CD4-positive, CD25-positive, alpha-beta regulatory T cell (primary cell): ENCODE measurements around the gene FHIT. TPM values are rescaled to one million over a fixed set of nuclear protein-coding genes. Genes with fewer than 3 reads are reported as not detected.

ENCODE experiments used
- ATAC-seq, 2 donors: fragments of 150-1000 bp; cut with Tn5 transposase; one replicate each; pipeline ENCODE4 v1.10.0; 2021; ENCODE audit warnings: low read depth in 2 of 2, moderate number of reproducible peaks in 2 of 2, moderate library complexity in 1 of 2
- DNase-seq, 3 donors: peaks; one replicate each; pipeline versions ENCODE4 v3.0.0 to v3.0.0-alpha.2; 2012 to 2022; ENCODE audit warnings: mixed read lengths in 1 of 3
- H3K27ac ChIP-seq: one replicate; pipeline ENCODE4 v1.7.0; 2013; ENCODE audit warnings: mild to moderate bottlenecking, low read length; ENCODE audit not compliant: insufficient read depth, poor library complexity, severe bottlenecking
- H3K27me3 ChIP-seq: one replicate; pipeline ENCODE4 v1.7.0; 2013; ENCODE audit warnings: low read length; ENCODE audit not compliant: control insufficient read depth, insufficient read depth
- H3K36me3 ChIP-seq: one replicate; pipeline ENCODE4 v1.7.0; 2013; ENCODE audit warnings: mild to moderate bottlenecking, low read length, moderate library complexity; ENCODE audit not compliant: control insufficient read depth, insufficient read depth
- H3K4me1 ChIP-seq: 2 replicates; pipeline ENCODE4 v1.7.0; 2013; ENCODE audit warnings: mild to moderate bottlenecking, low read length; ENCODE audit not compliant: insufficient read depth, control insufficient read depth, poor library complexity, severe bottlenecking
- H3K4me3 ChIP-seq: one replicate; pipeline ENCODE4 v1.7.0; 2013; ENCODE audit warnings: low read depth, mild to moderate bottlenecking, low read length, moderate library complexity
- H3K9me3 ChIP-seq, 2 experiments: 1 replicate in 1 of 2; 2 replicates in 1 of 2; pipeline ENCODE4 v1.7.0; 2013; ENCODE audit warnings: low read length in 2 of 2, mild to moderate bottlenecking in 1 of 2, moderate library complexity in 1 of 2; ENCODE audit not compliant: control insufficient read depth in 2 of 2
- H3K27ac Mint-ChIP-seq, 3 donors: one replicate each; pipeline ENCODE4 v1.8.0; 2020 to 2022; ENCODE audit warnings: mild to moderate bottlenecking in 3 of 3, mixed read lengths in 3 of 3, moderate library complexity in 2 of 3
- H3K27me3 Mint-ChIP-seq: one replicate; pipeline ENCODE4 v1.8.0; 2022; ENCODE audit warnings: mild to moderate bottlenecking, mixed read lengths
- H3K36me3 Mint-ChIP-seq: one replicate; pipeline ENCODE4 v1.8.0; 2020; ENCODE audit warnings: mixed read lengths
- H3K4me1 Mint-ChIP-seq, 4 donors: one replicate each; pipeline ENCODE4 v1.8.0; 2020 to 2022; ENCODE audit warnings: mixed read lengths in 4 of 4, mild to moderate bottlenecking in 1 of 4
- H3K4me3 Mint-ChIP-seq, 4 donors: one replicate each; pipeline ENCODE4 v1.8.0; 2020 to 2022; ENCODE audit warnings: mild to moderate bottlenecking in 4 of 4, mixed read lengths in 4 of 4, moderate library complexity in 3 of 4
- H3K9me3 Mint-ChIP-seq, 7 donors: one replicate each; pipeline ENCODE4 v1.8.0; 2020 to 2022; ENCODE audit warnings: mixed read lengths in 7 of 7, mild to moderate bottlenecking in 3 of 7, moderate library complexity in 2 of 7
- polyA plus RNA-seq, 4 donors: library from polyadenylated mRNA; unstranded; fragments of 300-500 nt; fragmentation: Illumina TruSeq; gene quantifications; one replicate each; pipeline ENCODE4 v1.2.3, GENCODE V29; 2021
- total RNA-seq: library from RNA; stranded (reverse); gene quantifications from one replicate; pipeline ENCODE4 v1.2.3, GENCODE V29; 2022

Gene FHIT
- total and polyA plus RNA-seq, 5 donors from 2014 or later, result 7.8 to 120 (median 14.4) TPM

- peaks cover 16 to 61% (median 38%) of the 10 kb centered on the region in 4 donors for H3K4me1 Mint-ChIP-seq
These were observed 1225.9 kb downstream of the FHIT start for GRCh38 chr3:60025096-60026050.

GRCh38 chr3:60024400-60024799 is 1226.9 kb downstream of the FHIT start:
- Mint-ChIP-seq H3K4me3 (no peak overlapping the region), H3K27ac (peak overlapping the region in 2 of 3 donors; percentile 59 to 68), H3K9me3 (peaks cover 0 to 4% (median 0%) of the 10 kb centered on the region in 7 donors), H3K36me3 (peaks cover 3% of the 10 kb centered on the region), H3K4me1 (peaks cover 16 to 58% (median 36%) of the 10 kb centered on the region in 4 donors), H3K27me3 (no peaks in the 10 kb centered on the region)
- Histone ChIP-seq H3K4me1 (peaks cover 9% of the 10 kb centered on the region), H3K27ac (no peak overlapping the region), H3K4me3 (no peak overlapping the region), H3K9me3 (no peaks in the 10 kb centered on the region), H3K27me3 (no peaks in the 10 kb centered on the region), H3K36me3 (no peaks in the 10 kb centered on the region)
- DNase-seq (no peak), ATAC-seq (no peak)

More at GRCh38 chr3:60025096-60026050, 1225.9 kb downstream of the FHIT start:
- no peak for ATAC-seq
- H3K9me3 ChIP-seq, result no peaks in the 10 kb centered on the region
- Mint-ChIP-seq H3K36me3 (peaks cover 3% of the 10 kb centered on the region), H3K27ac (peak overlapping the region in 2 of 3 donors; percentile 59 to 68), H3K27me3 (no peaks in the 10 kb centered on the region), H3K9me3 (peaks cover 0 to 2% (median 0%) of the 10 kb centered on the region in 7 donors), H3K4me3 (peak overlapping the region in 2 of 4 donors; percentile 13 to 33)
- H3K4me3 ChIP-seq, result peak overlapping the region; percentile 38
- no peaks in the 10 kb centered on the region for H3K36me3 ChIP-seq
- H3K27ac ChIP-seq, result no peak overlapping the region
- no peaks in the 10 kb centered on the region for H3K27me3 ChIP-seq
- peaks cover 12% of the 10 kb centered on the region for H3K4me1 ChIP-seq
- no peak for DNase-seq

- no peak overlapping the region for H3K27ac ChIP-seq
- H3K4me3 ChIP-seq, result no peak overlapping the region
- H3K36me3 ChIP-seq, result no peaks in the 10 kb centered on the region
- ATAC-seq, result no peak
- Mint-ChIP-seq H3K36me3 (peaks cover 3% of the 10 kb centered on the region), H3K27ac (peak overlapping the region in 1 of 3 donors; percentile 59), H3K4me3 (peak overlapping the region in 3 of 4 donors; percentile 18 to 54 (median 25)), H3K4me1 (peaks cover 16 to 57% (median 40%) of the 10 kb centered on the region in 4 donors), H3K9me3 (peaks cover 0 to 7% (median 0%) of the 10 kb centered on the region in 7 donors), H3K27me3 (no peaks in the 10 kb centered on the region)
- peaks cover 2 to 4% of the 10 kb centered on the region in 2 experiments for H3K9me3 ChIP-seq
- H3K4me1 ChIP-seq, result peaks cover 13% of the 10 kb centered on the region
- no peaks in the 10 kb centered on the region for H3K27me3 ChIP-seq
- no peak for DNase-seq
These were observed 1228.1 kb downstream of the FHIT start for GRCh38 chr3:60023189-60023588.

- Histone ChIP-seq H3K36me3 (no peaks in the 10 kb centered on the region), H3K4me1 (peaks cover 32% of the 10 kb centered on the region), H3K4me3 (peak overlapping the region; percentile 20), H3K9me3 (peaks cover 6 to 8% of the 10 kb centered on the region in 2 experiments), H3K27me3 (no peaks in the 10 kb centered on the region), H3K27ac (peak overlapping the region; percentile 65)
- H3K4me1 Mint-ChIP-seq, result peaks cover 19 to 57% (median 42%) of the 10 kb centered on the region in 4 donors
- H3K27me3 Mint-ChIP-seq, result no peaks in the 10 kb centered on the region
- peak; percentile 89 to 91 for ATAC-seq
- peaks cover 2 to 21% (median 7%) of the 10 kb centered on the region in 7 donors for H3K9me3 Mint-ChIP-seq
- H3K27ac Mint-ChIP-seq, result peak overlapping the region; percentile 78 to 97 (median 92)
- peak; percentile 4 to 88 (median 70) for DNase-seq
- peaks cover 5% of the 10 kb centered on the region for H3K36me3 Mint-ChIP-seq
- peak overlapping the region; percentile 39 to 62 (median 54) for H3K4me3 Mint-ChIP-seq
These were observed 1233.6 kb downstream of the FHIT start for GRCh38 chr3:60017631-60018030.

GRCh38 chr3:60015032-60015705 is 1236.1 kb downstream of the FHIT start:
- no peak overlapping the region for H3K4me3 Mint-ChIP-seq
- peaks cover 28 to 79% (median 61%) of the 10 kb centered on the region in 4 donors for H3K4me1 Mint-ChIP-seq
- no peak overlapping the region for H3K27ac ChIP-seq
- no peak for ATAC-seq
- peaks cover 57% of the 10 kb centered on the region for H3K4me1 ChIP-seq
- no peaks in the 10 kb centered on the region for H3K27me3 ChIP-seq
- H3K27ac Mint-ChIP-seq, result peak overlapping the region in 2 of 3 donors; percentile 22 to 92
- H3K36me3 Mint-ChIP-seq, result peaks cover 5% of the 10 kb centered on the region
- H3K9me3 ChIP-seq, result peaks cover 6 to 8% of the 10 kb centered on the region in 2 experiments
- H3K36me3 ChIP-seq, result no peaks in the 10 kb centered on the region
- peaks cover 2 to 24% (median 7%) of the 10 kb centered on the region in 7 donors for H3K9me3 Mint-ChIP-seq
- H3K4me3 ChIP-seq, result no peak overlapping the region
- DNase-seq, result no peak
- no peaks in the 10 kb centered on the region for H3K27me3 Mint-ChIP-seq

- peaks cover 5% of the 10 kb centered on the region for H3K36me3 Mint-ChIP-seq
- H3K4me3 ChIP-seq, result peak overlapping the region; percentile 23
- DNase-seq, result no peak
- H3K27ac Mint-ChIP-seq, result peak overlapping the region; percentile 95 to 100 (median 97)
- H3K27me3 Mint-ChIP-seq, result no peaks in the 10 kb centered on the region
- H3K9me3 ChIP-seq, result peaks cover 4% of the 10 kb centered on the region in 2 experiments
- no peaks in the 10 kb centered on the region for H3K27me3 ChIP-seq
- H3K4me1 Mint-ChIP-seq, result peaks cover 33 to 91% (median 70%) of the 10 kb centered on the region in 4 donors
- peaks cover 73% of the 10 kb centered on the region for H3K4me1 ChIP-seq
- H3K4me3 Mint-ChIP-seq, result peak overlapping the region; percentile 10 to 59 (median 47)
- ATAC-seq, result no peak
- H3K27ac ChIP-seq, result peak overlapping the region; percentile 37
- peaks cover 2 to 17% (median 6%) of the 10 kb centered on the region in 7 donors for H3K9me3 Mint-ChIP-seq
- no peaks in the 10 kb centered on the region for H3K36me3 ChIP-seq
These were observed 1238.0 kb downstream of the FHIT start for GRCh38 chr3:60013241-60013640.

GRCh38 chr3:60011218-60011617 is 1240.0 kb downstream of the FHIT start:
- H3K27me3 Mint-ChIP-seq, result no peaks in the 10 kb centered on the region
- peak overlapping the region; percentile 48 to 88 (median 86) for H3K4me3 Mint-ChIP-seq
- peak overlapping the region; percentile 83 for H3K27ac ChIP-seq
- no peaks in the 10 kb centered on the region for H3K9me3 ChIP-seq
- H3K4me1 Mint-ChIP-seq, result peaks cover 23 to 88% (median 65%) of the 10 kb centered on the region in 4 donors
- no peak for ATAC-seq
- peaks cover 0 to 3% (median 0%) of the 10 kb centered on the region in 7 donors for H3K9me3 Mint-ChIP-seq
- H3K4me3 ChIP-seq, result peak overlapping the region; percentile 83
- no peaks in the 10 kb centered on the region for H3K36me3 Mint-ChIP-seq
- H3K27me3 ChIP-seq, result no peaks in the 10 kb centered on the region
- H3K4me1 ChIP-seq, result peaks cover 66% of the 10 kb centered on the region
- peak overlapping the region; percentile 95 to 100 (median 97) for H3K27ac Mint-ChIP-seq
- DNase-seq, result no peak
- no peaks in the 10 kb centered on the region for H3K36me3 ChIP-seq
